ENCODE results near the gene PRXL2C. TPM values are rescaled to one million over a fixed set of nuclear protein-coding genes. Genes with fewer than 3 reads are reported as not detected.

PRXL2C gene, protein sequence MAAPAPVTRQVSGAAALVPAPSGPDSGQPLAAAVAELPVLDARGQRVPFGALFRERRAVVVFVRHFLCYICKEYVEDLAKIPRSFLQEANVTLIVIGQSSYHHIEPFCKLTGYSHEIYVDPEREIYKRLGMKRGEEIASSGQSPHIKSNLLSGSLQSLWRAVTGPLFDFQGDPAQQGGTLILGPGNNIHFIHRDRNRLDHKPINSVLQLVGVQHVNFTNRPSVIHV
- total RNA-seq: 13.1 TPM

DNA sequence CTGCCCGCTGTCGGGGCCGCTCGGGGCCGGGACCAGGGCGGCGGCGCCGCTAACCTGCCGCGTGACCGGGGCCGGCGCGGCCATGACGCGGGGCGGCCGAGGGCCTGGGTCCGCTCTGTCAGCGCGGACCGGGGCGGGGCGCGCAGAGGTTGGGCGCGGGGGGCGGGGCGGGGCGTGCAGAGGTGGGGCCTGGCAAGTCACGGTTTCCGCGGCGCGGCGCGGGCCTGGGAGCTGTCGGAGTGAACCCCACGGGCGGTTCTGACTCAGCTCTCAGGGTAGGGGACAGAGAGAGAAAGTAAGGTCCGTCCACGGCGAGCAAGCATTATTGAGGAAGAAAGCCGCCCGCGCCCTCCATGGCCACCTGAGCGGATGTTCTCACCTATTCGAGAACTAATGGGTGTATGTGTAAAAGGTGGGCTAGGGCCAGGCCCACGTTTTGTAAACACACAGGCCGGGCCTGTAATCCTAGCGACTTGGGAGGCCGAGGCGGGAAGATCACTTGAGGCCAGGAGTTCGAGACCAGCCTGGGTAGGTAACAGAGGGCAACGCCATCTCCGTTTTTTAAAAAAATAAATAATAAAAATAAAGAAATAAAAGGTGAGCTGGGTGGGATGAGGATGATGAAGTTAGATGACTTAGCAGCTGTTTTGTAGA lies at the start of gene PRXL2C:
TSS of gene PRXL2C (minus strand) at position 120 of the 654 bp plus-strand sequence. CDS start at position 84, 36 bp downstream.

GRCh38 chr9:96619491-96620180 lies 35.5 kb downstream of the PRXL2C start, which contains the start of gene CDC14B:
TSS of gene CDC14B (minus strand) at chr9:96619843. CDS start at chr9:96619378, 465 bp downstream.

Other genes starting within 250 kb of the PRXL2C start
- gene ZNF367, start 236.9 kb downstream of the PRXL2C start, total RNA-seq: 15.4 TPM
- gene HABP4, start 205.1 kb downstream of the PRXL2C start, total RNA-seq: 18.0 TPM
- gene CDC14B, start 35.5 kb downstream of the PRXL2C start, total RNA-seq: 38.2 TPM
- gene ZNF510, start 122.8 kb upstream of the PRXL2C start, total RNA-seq: 37.0 TPM
- 32.7 TPM for gene ZNF782, start 199.2 kb upstream of the PRXL2C start, total RNA-seq

Measured in camera-type eye (tissue), 1 donor.